Lower lobe of right lung (tissue), 2 donors: Measurements from ENCODE around the gene ANP32B. TPM values are rescaled to one million over a fixed set of nuclear protein-coding genes. Genes with fewer than 3 reads are reported as not detected.
"Not testable (repeated sequence)": the region's sequence is repeated elsewhere in the genome, so short reads cannot be mapped to it uniquely, and the experiment has no call there.

Experiments
- ATAC-seq, 2 donors: fragments of 200-7000 bp; cut with Tn5 transposase; one replicate each; pipeline ENCODE4 v1.9.1; 2020 to 2022; ENCODE audit warnings: mild to moderate bottlenecking in 2 of 2, moderate library complexity in 2 of 2
- DNase-seq: peaks from one replicate; pipeline ENCODE4 v3.0.0-alpha.2; 2020
- H3K27ac ChIP-seq: fragments of 200-600 bp; one replicate; pipeline ENCODE4 v1.8.0; 2022
- H3K27me3 ChIP-seq: fragments of 200-600 bp; one replicate; pipeline ENCODE4 v1.8.0; 2022; ENCODE audit warnings: low read depth
- H3K36me3 ChIP-seq: fragments of 200-600 bp; one replicate; pipeline ENCODE4 v1.8.0; 2022; ENCODE audit warnings: mild to moderate bottlenecking
- H3K4me1 ChIP-seq: fragments of 200-600 bp; one replicate; pipeline ENCODE4 v1.8.0; 2022
- H3K4me3 ChIP-seq: fragments of 200-600 bp; one replicate; pipeline ENCODE4 v1.8.0; 2022; ENCODE audit warnings: mild to moderate bottlenecking
- H3K9me3 ChIP-seq: fragments of 200-600 bp; one replicate; pipeline ENCODE4 v1.8.0; 2022
- intact Hi-C: fragments of 100-400 bp; cut with DNase I; formaldehyde crosslinking; loops from one replicate; pipeline ENCODE4 v1.11.0; 2022
- total RNA-seq: library from RNA; stranded (reverse); fragmentation: NEBNext Ultra II Directional; extraction: Animal tissue kit (Norgen Biotek cat#: 25700); gene quantifications from one replicate; pipeline ENCODE4 v1.2.1, GENCODE V29; 2021
- TF ChIP-seq, protein P1 (sequence below): fragments of 200-600 bp; IDR thresholded peaks from one replicate; pipeline ENCODE4 v1.8.0; 2022; ENCODE audit warnings: antibody characterized with exemption, mild to moderate bottlenecking
- donor health status: DM: no; HTN: yes; CAD: no; lungs with severe emphysema.

ANP32B gene
- total RNA-seq, 1 donor from 2014 or later, result 120 TPM

DNA sequence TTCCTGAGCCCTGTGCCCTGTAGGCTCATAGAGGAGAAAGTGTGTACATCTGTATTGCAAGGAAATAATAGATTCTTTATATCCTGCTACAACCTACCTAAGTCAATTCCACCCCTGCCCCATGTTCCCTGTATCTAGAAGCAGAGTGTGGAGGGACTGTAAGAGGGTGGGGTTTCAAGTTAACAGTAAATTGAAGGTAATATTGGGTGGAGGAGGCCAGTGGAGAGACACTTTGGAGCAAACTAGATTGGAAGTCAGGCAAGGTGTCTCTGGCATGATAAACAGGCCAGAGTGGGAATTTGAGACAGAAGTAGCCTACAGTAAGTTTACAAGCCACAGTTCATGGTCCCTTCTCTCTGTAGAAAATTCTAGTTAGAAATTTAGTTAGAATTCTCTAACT is 42.9 kb upstream of the ANP32B start:
- Histone ChIP-seq H3K27me3 (peaks cover 2% of the 10 kb centered on the region), H3K4me3 (no peak overlapping the region), H3K9me3 (no peaks in the 10 kb centered on the region), H3K27ac (no peak overlapping the region), H3K4me1 (no peaks in the 10 kb centered on the region), H3K36me3 (no peaks in the 10 kb centered on the region)
- DNase-seq, result no peak
- no peak for ATAC-seq
- TF ChIP-seq, protein P1, sequence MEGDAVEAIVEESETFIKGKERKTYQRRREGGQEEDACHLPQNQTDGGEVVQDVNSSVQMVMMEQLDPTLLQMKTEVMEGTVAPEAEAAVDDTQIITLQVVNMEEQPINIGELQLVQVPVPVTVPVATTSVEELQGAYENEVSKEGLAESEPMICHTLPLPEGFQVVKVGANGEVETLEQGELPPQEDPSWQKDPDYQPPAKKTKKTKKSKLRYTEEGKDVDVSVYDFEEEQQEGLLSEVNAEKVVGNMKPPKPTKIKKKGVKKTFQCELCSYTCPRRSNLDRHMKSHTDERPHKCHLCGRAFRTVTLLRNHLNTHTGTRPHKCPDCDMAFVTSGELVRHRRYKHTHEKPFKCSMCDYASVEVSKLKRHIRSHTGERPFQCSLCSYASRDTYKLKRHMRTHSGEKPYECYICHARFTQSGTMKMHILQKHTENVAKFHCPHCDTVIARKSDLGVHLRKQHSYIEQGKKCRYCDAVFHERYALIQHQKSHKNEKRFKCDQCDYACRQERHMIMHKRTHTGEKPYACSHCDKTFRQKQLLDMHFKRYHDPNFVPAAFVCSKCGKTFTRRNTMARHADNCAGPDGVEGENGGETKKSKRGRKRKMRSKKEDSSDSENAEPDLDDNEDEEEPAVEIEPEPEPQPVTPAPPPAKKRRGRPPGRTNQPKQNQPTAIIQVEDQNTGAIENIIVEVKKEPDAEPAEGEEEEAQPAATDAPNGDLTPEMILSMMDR, result no peak
- intact Hi-C loops, result no loop called here

DNA sequence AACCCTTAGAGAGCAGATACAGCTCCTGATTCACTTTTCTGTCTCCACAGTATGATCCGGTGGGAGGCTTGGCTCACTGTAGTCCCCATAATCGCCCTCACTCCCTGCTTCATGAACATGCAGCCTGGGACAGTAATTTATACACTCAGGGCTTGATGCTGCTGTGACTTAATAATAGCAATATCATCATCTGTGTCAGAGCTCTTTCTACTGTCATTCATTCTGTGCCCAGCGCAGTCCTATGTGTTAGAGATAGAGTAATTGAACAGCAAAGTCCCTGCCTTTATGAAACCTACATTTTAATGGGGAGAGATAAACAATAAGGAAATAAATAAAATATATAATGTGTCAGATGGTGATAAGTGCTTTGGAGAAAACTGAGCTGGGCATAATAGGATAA is 42.4 kb upstream of the ANP32B start:
- intact Hi-C loops, result no loop called here
- no peak overlapping the region for H3K4me3 ChIP-seq
- DNase-seq (no peak), ATAC-seq (no peak)
- H3K4me1 ChIP-seq, result no peaks in the 10 kb centered on the region
- H3K27me3 ChIP-seq, result no peaks in the 10 kb centered on the region
- H3K27ac ChIP-seq, result no peak overlapping the region
- TF ChIP-seq, protein P1, result no peak
- H3K36me3 ChIP-seq, result no peaks in the 10 kb centered on the region
- no peaks in the 10 kb centered on the region for H3K9me3 ChIP-seq

DNA sequence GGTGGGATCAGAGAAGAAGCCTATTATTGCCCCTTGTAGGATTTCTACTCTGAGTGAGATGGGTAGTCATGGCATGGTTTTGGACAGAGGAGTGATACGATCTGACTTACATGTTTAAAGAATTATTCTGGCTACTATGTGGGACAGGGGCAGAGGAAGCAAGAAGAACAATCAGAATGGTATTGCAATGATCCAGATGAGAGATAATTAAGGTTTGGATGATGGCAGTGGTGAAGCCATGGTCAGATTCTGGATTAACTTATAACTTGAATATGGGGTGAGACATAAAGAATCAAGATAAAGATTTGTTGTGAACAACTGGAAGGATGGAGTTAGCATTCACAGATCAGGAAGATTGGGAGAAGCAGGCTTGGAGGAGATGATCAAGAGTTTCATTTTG is 41.8 kb upstream of the ANP32B start:
- DNase-seq (no peak), ATAC-seq (no peak)
- no peaks in the 10 kb centered on the region for H3K4me1 ChIP-seq
- H3K36me3 ChIP-seq, result no peaks in the 10 kb centered on the region
- no peak overlapping the region for H3K27ac ChIP-seq
- H3K9me3 ChIP-seq, result no peaks in the 10 kb centered on the region
- no peak overlapping the region for H3K4me3 ChIP-seq
- H3K27me3 ChIP-seq, result no peaks in the 10 kb centered on the region
- TF ChIP-seq, protein P1, result no peak
- intact Hi-C loops, result no loop called here

DNA sequence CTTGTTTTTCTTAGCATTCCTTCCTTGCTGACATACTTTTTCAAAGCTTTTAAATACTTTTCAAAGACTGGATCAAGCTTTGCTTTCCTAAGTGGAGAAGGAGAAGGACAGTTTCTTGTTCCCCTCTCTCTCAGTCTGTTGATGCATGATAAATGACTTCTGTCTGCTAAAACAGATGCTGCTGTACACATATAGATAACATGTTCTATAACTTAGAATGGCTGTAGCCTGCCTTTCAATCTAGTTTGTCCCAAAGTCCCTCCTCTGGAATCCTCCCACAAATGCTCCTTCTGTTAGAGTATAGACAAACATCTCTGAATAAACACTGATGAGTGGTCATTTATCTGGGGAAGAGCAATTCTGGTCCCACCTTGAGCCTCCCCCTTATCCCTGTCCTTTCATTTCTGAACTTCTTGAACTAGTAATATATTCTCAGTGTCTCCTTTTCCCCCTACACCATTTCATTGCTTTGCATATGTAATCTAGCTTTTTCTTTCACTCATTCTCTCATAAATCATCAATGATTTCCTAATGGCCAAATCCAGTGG is 39.8 kb upstream of the ANP32B start:
- DNase-seq (no peak), ATAC-seq (no peak)
- Histone ChIP-seq H3K9me3 (no peaks in the 10 kb centered on the region), H3K4me3 (no peak overlapping the region), H3K27me3 (no peaks in the 10 kb centered on the region), H3K36me3 (no peaks in the 10 kb centered on the region), H3K4me1 (no peaks in the 10 kb centered on the region), H3K27ac (no peak overlapping the region)
- TF ChIP-seq, protein P1, result no peak
- intact Hi-C loops, result no loop called here

DNA sequence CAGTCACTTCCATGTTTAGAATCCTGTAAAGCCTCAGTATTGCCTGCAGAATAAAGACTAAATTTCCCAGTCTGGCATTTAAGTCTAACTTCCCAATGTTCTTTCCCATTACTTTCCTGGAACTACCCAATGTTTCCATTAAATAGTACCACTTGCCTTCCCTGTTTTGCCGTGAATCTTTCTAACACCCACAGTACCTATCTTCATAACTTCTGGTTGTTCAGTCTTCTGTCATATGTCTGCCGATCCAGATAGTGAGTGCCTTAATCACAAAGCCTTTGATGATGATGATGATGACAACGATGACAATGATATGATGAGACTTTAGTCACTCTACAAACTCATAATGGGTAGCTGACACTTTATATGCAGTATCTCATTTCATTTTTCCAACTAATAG is 38.5 kb upstream of the ANP32B start:
- TF ChIP-seq, protein P1, result no peak
- DNase-seq, result no peak
- intact Hi-C loops, result no loop called here
- H3K9me3 ChIP-seq, result no peaks in the 10 kb centered on the region
- no peaks in the 10 kb centered on the region for H3K4me1 ChIP-seq
- H3K27me3 ChIP-seq, result no peaks in the 10 kb centered on the region
- no peak overlapping the region for H3K27ac ChIP-seq
- H3K36me3 ChIP-seq, result no peaks in the 10 kb centered on the region
- no peak for ATAC-seq
- no peak overlapping the region for H3K4me3 ChIP-seq

DNA sequence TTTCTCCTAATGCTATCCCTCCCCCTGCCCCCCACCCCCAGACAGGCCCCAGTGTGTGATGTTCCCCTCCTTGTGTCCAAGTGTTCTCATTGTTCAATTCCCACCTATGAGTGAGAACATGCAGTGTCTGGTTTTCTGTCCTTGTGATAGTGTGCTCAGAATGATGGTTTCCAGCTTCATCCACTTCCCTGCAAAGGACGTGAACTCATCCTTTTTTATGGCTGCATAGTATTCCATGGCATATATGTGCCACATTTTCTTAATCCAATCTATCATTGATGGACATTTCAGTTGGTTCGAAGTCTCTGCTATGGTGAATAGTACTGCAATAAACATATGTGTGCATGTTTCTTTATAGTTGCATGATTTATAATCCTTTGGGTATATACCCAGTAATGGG is 37.7 kb upstream of the ANP32B start:
- not testable (repeated sequence) for H3K36me3 ChIP-seq

DNA sequence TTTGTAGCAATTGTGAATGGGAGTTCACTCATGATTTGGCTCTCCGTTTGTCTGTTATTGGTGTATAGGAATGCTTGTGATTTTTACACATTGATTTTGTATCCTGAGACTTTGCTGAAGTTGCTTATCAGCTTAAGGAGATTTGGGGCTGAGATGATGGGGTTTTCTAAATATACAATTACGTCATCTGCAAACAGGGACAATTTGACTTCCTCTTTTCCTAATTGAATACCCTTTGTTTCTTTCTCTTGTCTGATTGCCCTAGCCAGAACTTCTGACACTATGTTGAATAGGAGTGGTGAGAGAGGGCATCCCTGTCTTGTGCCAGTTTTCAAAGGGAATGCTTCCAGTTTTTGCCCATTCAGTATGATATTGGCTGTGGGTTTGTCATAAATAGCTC is 36.0 kb upstream of the ANP32B start:
- H3K36me3 ChIP-seq, H3K27me3 ChIP-seq, ATAC-seq, H3K4me1 ChIP-seq, H3K27ac ChIP-seq, DNase-seq, H3K9me3 ChIP-seq, intact Hi-C loops, H3K4me3 ChIP-seq: not testable (repeated sequence)

More for the DNA sequence above, 37.7 kb upstream of the ANP32B start:
- H3K4me3 ChIP-seq, H3K27ac ChIP-seq, H3K9me3 ChIP-seq, ATAC-seq, intact Hi-C loops, DNase-seq, H3K27me3 ChIP-seq, H3K4me1 ChIP-seq: not testable (repeated sequence)

DNA sequence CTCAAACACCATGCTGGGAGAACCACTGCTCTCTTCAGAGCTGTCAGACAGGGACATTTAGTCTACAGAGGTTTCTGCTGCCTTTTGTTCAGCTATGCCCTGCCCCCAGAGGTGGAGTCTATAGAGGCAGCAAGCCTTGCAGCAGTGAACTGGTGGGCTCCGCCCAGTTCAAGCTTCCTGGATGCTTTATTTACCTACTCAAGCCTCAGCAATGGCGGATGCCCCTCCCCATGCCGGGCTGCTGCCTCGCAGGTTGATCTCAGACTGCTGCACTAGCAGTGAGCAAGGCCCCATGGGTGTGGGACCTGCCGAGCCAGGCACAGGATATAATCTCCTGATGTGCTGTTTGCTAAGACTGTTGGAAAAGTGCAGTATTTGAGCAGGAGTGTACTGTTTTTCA is 32.3 kb upstream of the ANP32B start:
- not testable (repeated sequence) for H3K4me1 ChIP-seq, ATAC-seq

More for the DNA sequence above, 32.3 kb upstream of the ANP32B start:
- H3K27me3 ChIP-seq, H3K9me3 ChIP-seq, intact Hi-C loops, H3K36me3 ChIP-seq, H3K27ac ChIP-seq, DNase-seq, H3K4me3 ChIP-seq: not testable (repeated sequence)
